NCI-H1048 (cell line): ENCODE measurements around the gene SMYD5.
A peak's percentile ranks its signal among the peaks of the same experiment; 100 is the strongest.

Experiments
- DNase-seq: peaks from one replicate; lab custom pipeline; 2025; lab: John Stamatoyannopoulos, UW

SMYD5 gene

GRCh38 chr2:73205611-73206010, 8.4 kb upstream of the SMYD5 start:
- no peak for DNase-seq

DNA sequence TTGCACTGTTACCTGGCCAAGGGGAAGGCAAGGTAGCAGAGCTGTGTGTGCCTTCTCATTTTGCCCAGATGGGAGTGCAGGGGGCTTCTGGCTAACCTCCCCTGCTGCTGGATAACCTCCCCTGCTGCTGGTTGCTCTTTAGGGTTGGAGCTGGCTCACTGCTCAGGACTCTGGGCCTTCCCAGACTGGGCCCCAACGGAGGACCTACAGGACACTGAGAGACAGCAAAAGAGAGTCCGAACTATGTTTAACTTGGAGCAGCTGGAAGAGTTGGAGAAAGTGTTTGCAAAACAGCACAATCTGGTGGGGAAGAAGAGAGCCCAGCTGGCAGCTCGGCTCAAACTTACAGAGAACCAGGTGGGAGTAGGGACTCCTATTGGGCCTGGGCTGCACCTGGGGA, 5.8 kb upstream of the SMYD5 start:
- no peak for DNase-seq

DNA sequence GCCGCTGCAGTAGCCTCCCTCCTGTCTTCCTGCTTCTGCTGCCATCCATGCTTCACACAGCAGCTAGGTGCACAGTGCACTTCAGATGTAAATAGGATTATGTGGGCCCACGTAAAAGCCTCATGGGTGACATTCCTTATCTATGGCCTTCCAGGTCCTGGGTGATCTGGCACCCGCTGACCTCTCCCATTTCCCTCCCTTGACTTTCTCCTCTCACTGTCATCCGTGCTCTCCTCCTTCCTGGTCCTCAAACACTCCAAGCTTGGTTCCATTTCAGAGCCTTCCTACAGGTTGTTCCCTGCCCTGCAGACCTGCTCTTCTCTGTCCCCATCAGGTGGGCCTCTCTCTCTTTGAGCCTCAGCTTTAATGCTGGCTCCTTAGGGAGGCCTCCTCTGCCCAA, 4.0 kb upstream of the SMYD5 start:
- no peak for DNase-seq

DNA sequence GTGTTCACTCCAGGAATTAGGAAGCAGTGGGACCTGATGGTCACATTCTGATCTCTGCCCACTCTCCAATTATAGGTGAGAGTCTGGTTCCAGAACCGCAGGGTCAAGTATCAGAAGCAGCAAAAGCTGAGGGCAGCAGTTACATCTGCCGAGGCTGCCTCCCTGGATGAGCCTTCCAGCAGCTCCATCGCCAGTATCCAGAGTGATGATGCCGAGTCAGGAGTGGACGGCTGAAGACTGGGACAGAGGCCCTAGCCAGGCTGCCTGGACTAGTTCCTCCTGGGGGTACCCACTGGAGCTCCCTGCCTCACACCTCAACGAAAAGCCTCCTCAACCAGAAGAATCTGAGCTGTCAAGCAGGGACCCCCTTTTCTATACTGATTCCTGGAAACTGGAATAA, 3.3 kb upstream of the SMYD5 start:
- DNase-seq: no peak

GRCh38 chr2:73212098-73212447, 2.0 kb upstream of the SMYD5 start:
- no peak for DNase-seq

GRCh38 chr2:73212448-73213176, 1.4 kb upstream of the SMYD5 start:
- no peak for DNase-seq

GRCh38 chr2:73215254-73215653, 1.2 kb downstream of the SMYD5 start:
- no peak for DNase-seq

GRCh38 chr2:73217160-73217559, 3.1 kb downstream of the SMYD5 start:
- DNase-seq: no peak

DNA sequence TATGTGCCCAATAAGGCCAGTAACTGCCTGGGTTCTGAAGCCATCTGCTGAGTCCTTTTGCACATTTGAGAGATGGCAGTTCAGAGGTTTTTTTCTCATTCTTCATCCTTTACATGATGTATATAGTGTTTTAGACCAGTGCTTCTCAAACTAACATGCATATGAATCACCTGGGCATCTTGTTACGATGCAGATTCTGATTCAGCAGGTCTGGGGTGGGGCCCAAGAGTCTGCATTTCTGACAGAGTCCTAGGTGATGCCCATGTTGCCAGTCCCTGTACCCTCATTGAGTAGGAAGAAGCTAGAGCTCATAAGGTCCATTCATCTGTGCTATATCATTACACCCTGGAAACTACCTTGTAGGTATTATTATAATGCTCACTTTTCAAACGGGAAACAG, 3.8 kb downstream of the SMYD5 start:
- DNase-seq: no peak

GRCh38 chr2:73218298-73218697, 4.3 kb downstream of the SMYD5 start:
- DNase-seq: no peak

GRCh38 chr2:73223821-73224220, 9.8 kb downstream of the SMYD5 start:
- DNase-seq: no peak

- DNase-seq: no peak
Measured at GRCh38 chr2:73225513-73226360, 11.7 kb downstream of the SMYD5 start.

DNA sequence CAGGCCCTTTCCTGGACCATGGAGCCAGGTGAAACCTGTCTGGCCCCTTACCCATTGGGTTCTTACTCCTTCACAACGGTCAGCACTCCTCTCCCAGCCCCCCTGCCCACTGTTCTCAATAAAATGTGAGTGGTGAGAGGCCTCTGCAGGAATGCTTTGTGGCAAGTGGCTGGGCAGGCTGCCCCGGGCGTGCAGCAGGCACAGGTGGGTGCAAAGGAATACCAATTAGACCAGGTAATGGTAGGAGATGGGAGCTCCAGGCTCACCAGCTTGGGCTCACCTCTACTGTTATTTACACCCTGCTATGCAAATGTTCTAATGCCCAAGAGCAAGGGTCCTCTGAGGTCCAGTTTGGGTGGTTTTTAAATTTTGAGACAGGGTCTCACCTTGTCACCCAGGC, 13.0 kb downstream of the SMYD5 start:
- DNase-seq: no peak

GRCh38 chr2:73228631-73229030, 14.6 kb downstream of the SMYD5 start:
- no peak for DNase-seq

- DNase-seq: no peak
Measured at GRCh38 chr2:73232403-73233153, 18.5 kb downstream of the SMYD5 start.

DNA sequence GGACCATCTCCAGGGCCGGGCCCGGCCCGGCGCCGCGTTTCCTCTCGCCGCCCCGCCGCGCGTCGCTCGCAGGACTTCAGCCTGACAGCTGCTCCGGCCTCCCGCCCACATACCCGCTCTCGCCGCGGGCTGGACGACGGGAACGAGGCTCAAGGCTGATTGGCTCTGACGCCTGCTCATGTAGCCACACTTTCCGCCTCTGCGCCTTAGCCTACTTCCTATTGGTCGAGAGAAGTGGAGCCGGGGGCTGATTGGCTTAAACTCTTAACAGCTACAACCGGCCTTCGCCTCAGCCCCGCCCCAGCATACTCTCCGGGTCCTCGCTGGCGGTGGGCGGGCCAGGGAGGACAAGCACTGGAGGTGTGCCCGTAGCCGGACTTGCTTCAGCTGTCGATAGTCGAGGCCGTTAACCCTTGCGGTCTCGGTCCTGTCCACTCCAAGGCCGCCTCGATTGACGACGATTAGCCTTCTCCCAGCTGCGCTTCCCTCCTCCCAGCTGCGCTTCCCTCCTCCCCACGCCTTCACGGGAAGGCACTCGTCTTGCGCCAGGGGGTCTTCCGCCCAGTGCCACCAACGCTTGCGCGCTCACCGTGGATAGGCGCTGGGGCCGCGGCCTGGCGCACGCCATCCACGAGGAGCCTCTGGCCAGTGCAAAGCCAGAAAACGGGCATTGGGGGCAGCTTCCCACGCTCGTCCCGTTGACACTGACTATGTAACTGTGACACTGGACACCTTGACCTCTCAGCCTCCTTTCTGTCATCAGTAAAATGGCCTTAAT, 19.3 kb downstream of the SMYD5 start, which contains the start of gene PRADC1:
PRADC1 (minus strand) TSS at position 86 of the 778 bp plus-strand sequence; CDS start at position 7, 79 bp downstream.
- DNase-seq: peak; percentile 96

GRCh38 chr2:73233932-73234832, 20.1 kb downstream of the SMYD5 start, which contains the start of gene CCT7:
TSS of gene CCT7 (plus strand) at chr2:73234308. CDS start at chr2:73234379, 71 bp downstream.
- peak; percentile 64 for DNase-seq

DNA sequence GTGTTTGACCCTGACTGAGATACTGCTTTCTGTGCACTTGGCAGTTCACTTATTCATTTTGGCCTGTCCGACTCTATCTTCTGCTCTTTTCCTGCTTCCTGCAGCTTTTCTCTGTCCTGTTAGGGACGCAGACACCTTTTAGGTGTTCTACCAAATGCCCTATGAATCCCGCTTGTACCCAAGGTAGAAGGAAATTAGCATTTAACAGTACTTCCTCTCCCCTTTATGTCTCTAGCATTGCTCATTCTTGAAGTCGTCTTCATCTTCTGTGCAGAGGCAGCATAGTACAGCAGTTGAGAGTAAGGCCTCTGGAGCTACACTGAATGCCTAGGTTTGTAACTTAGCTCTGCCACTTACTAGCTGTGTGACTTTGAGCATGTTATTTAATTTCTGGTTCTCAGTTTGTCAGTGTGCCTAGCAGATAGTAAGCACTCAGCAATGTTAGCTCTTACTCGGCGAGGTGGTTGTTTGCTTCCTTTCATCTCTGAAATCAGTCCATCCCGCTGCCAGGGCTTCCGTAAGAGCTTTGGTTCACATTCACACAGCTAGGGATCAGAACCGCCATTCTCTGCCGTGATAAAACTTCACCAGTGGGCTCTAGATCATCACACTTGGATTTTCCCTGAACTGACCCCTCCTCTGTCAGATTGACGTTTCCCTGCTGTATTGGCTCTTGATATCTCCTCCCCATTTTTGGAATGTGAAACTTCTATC, 21.4 kb downstream of the SMYD5 start:
- no peak for DNase-seq

- DNase-seq: no peak
Measured at GRCh38 chr2:73237168-73237567, 23.1 kb downstream of the SMYD5 start.

- no peak for DNase-seq
Measured at GRCh38 chr2:73238149-73238548, 24.1 kb downstream of the SMYD5 start.
